22Rv1 (cell line): Measurements from ENCODE around the gene AGAP1.

Source experiments
- H3K27ac ChIP-seq: fragments of 450-650 bp; 2 replicates; pipeline ENCODE4 v1.5.1; 2017
- CTCF ChIP-seq: fragments of 450-650 bp; IDR thresholded peaks from 2 replicates; pipeline ENCODE4 v1.5.1; 2017; ENCODE audit warnings: mild to moderate bottlenecking
- ZFX ChIP-seq: fragments of 450-650 bp; IDR thresholded peaks from 2 replicates; pipeline ENCODE4 v1.6.1; 2017; ENCODE audit warnings: antibody characterized with exemption, borderline replicate concordance

Gene AGAP1

GRCh38 chr2:236001166-236001828, 507.5 kb downstream of the AGAP1 start:
- TF ChIP-seq CTCF (no peak), ZFX (no peak)
- no peak overlapping the region for H3K27ac ChIP-seq

- TF ChIP-seq ZFX (no peak), CTCF (no peak)
- H3K27ac ChIP-seq = no peak overlapping the region
Measured at GRCh38 chr2:236001854-236002253, 508.0 kb downstream of the AGAP1 start.

GRCh38 chr2:236008006-236008405, 514.2 kb downstream of the AGAP1 start:
- no peak overlapping the region for H3K27ac ChIP-seq
- TF ChIP-seq ZFX (no peak), CTCF (no peak)

GRCh38 chr2:236008857-236009256, 515.0 kb downstream of the AGAP1 start:
- no peak for TF ChIP-seq ZFX
- no peak for TF ChIP-seq CTCF
- H3K27ac ChIP-seq = no peak overlapping the region

- TF ChIP-seq CTCF = no peak
- no peak for TF ChIP-seq ZFX
- no peak overlapping the region for H3K27ac ChIP-seq
Measured at GRCh38 chr2:236010920-236011685, 517.3 kb downstream of the AGAP1 start.

- TF ChIP-seq CTCF = no peak
- TF ChIP-seq ZFX = no peak
- no peak overlapping the region for H3K27ac ChIP-seq
Measured at GRCh38 chr2:236012155-236012554, 518.3 kb downstream of the AGAP1 start.
